GM12878 (cell line): ENCODE results near the gene COPZ1. TPM values are rescaled to one million over a fixed set of nuclear protein-coding genes. Genes with fewer than 3 reads are reported as not detected.

Source experiments
- ATF7 ChIP-seq: fragments of 450-650 bp; IDR thresholded peaks from 2 replicates; pipeline ENCODE4 v1.6.1; 2016; ENCODE audit warnings: low read depth, mild to moderate bottlenecking
- BRCA1 ChIP-seq: IDR thresholded peaks from 2 replicates; pipeline ENCODE4 v1.6.1; 2011; ENCODE audit warnings: low read depth, low read length, improper control_type of control experiment
- CBFB ChIP-seq: IDR thresholded peaks from 2 replicates; pipeline ENCODE4 v1.6.1; 2016; ENCODE audit warnings: antibody characterized with exemption, low read depth
- CBX5 ChIP-seq: sonication (generic); IDR thresholded peaks from 2 replicates; pipeline ENCODE4 v1.6.1; 2016; ENCODE audit warnings: low read depth, moderate library complexity, mild to moderate bottlenecking, inconsistent platforms
- ESRRA ChIP-seq: IDR thresholded peaks from 2 replicates; pipeline ENCODE4 v1.6.1; 2012; ENCODE audit warnings: mild to moderate bottlenecking, low read length, improper control_type of control experiment
- EZH2 ChIP-seq: IDR thresholded peaks from 2 replicates; pipeline ENCODE4 v1.6.1; 2012; ENCODE audit warnings: low read depth, mild to moderate bottlenecking, control low read depth, inconsistent platforms, low read length, borderline replicate concordance; ENCODE audit not compliant: control insufficient read depth
- HDGF ChIP-seq: fragments of 450-650 bp; IDR thresholded peaks from 2 replicates; pipeline ENCODE4 v1.6.1; 2016; ENCODE audit warnings: antibody characterized with exemption
- NBN ChIP-seq: fragments of 450-650 bp; IDR thresholded peaks from 2 replicates; pipeline ENCODE4 v1.6.1; 2016
- NFXL1 ChIP-seq: fragments of 450-650 bp; IDR thresholded peaks from 2 replicates; pipeline ENCODE4 v1.6.1; 2017; ENCODE audit warnings: antibody characterized with exemption, mild to moderate bottlenecking, borderline replicate concordance
- NFYB ChIP-seq: IDR thresholded peaks from 2 replicates; pipeline ENCODE4 v1.6.1; 2011; ENCODE audit warnings: low read depth, mild to moderate bottlenecking, low read length, improper control_type of control experiment, moderate library complexity; ENCODE audit not compliant: insufficient read depth
- NR2F1 ChIP-seq: fragments of 450-650 bp; conservative IDR thresholded peaks from 2 replicates; pipeline ENCODE4 v1.6.1; 2017; ENCODE audit warnings: mild to moderate bottlenecking
- PAX5 ChIP-seq: IDR thresholded peaks from 2 replicates; pipeline ENCODE4 v1.6.1; 2011; ENCODE audit warnings: low read depth, low read length, borderline replicate concordance
- RAD51 ChIP-seq: fragments of 450-650 bp; IDR thresholded peaks from 2 replicates; pipeline ENCODE4 v1.6.1; 2016; ENCODE audit warnings: moderate library complexity, mild to moderate bottlenecking, inconsistent platforms
- SMC3 ChIP-seq: IDR thresholded peaks from 2 replicates; pipeline ENCODE4 v1.6.1; 2011; ENCODE audit warnings: low read length, improper control_type of control experiment, borderline replicate concordance
- YBX1 ChIP-seq: fragments of 450-650 bp; IDR thresholded peaks from 2 replicates; pipeline ENCODE4 v1.6.1; 2016; ENCODE audit warnings: antibody characterized with exemption
- YY1 ChIP-seq: IDR thresholded peaks from 2 replicates; pipeline ENCODE4 v1.6.1; 2011; ENCODE audit warnings: low read depth, mild to moderate bottlenecking, low read length
- ZNF274 ChIP-seq: IDR thresholded peaks from one replicate; pipeline ENCODE4 v1.8.0; 2011; ENCODE audit not compliant: insufficient read length, insufficient read depth
- polyA plus RNA-seq, 11 experiments: library from polyadenylated mRNA; depleted of rRNA in 4 of 11; unstranded in 6 of 11; stranded (reverse) in 5 of 11; fragments of >200 nt; fragmentation: Nextera tagmentation in 4 of 11; fragmentation: Illumina TruSeq in 1 of 11; extraction: Ambion mirVana in 4 of 11; extraction: Trizol in 1 of 11; gene quantifications; 1 replicate in 1 of 11; 2 replicates in 10 of 11; pipeline versions ENCODE4 v1.2.1 to v1.2.3, GENCODE V29; 2011 to 2016; ENCODE audit warnings: inconsistent platforms in 2 of 11, missing spikeins in 2 of 11, low read depth in 1 of 11
- total RNA-seq, 4 experiments: library from RNA; depleted of rRNA in 3 of 4; stranded (reverse); fragments of >200 nt in 3 of 4; fragmentation: Illumina TruSeq in 1 of 4; extraction: Trizol in 1 of 4; gene quantifications; 2 replicates each; pipeline versions ENCODE4 v1.2.1 to v1.2.3, GENCODE V29; 2013 to 2021
- TF ChIP-seq, protein P1 (sequence below): IDR thresholded peaks from 2 replicates; pipeline ENCODE4 v1.6.1; 2012; ENCODE audit warnings: mild to moderate bottlenecking, low read depth, low read length
- TF ChIP-seq, protein P2 (sequence below): fragments of 450-650 bp; IDR thresholded peaks from 2 replicates; pipeline ENCODE4 v1.6.1; 2018; ENCODE audit warnings: borderline replicate concordance, mild to moderate bottlenecking; ENCODE audit not compliant: partially characterized antibody
- TF ChIP-seq, protein P3 (sequence below): fragments of 450-650 bp; IDR thresholded peaks from 2 replicates; pipeline ENCODE4 v1.6.1; 2017; ENCODE audit warnings: mild to moderate bottlenecking, moderate library complexity

COPZ1 gene
- total and polyA plus RNA-seq, 10 of the 15 experiments (the other 5 are each of a cell fraction or from before 2014, with no cell fraction given) = 112 to 378 (median 184) TPM

DNA sequence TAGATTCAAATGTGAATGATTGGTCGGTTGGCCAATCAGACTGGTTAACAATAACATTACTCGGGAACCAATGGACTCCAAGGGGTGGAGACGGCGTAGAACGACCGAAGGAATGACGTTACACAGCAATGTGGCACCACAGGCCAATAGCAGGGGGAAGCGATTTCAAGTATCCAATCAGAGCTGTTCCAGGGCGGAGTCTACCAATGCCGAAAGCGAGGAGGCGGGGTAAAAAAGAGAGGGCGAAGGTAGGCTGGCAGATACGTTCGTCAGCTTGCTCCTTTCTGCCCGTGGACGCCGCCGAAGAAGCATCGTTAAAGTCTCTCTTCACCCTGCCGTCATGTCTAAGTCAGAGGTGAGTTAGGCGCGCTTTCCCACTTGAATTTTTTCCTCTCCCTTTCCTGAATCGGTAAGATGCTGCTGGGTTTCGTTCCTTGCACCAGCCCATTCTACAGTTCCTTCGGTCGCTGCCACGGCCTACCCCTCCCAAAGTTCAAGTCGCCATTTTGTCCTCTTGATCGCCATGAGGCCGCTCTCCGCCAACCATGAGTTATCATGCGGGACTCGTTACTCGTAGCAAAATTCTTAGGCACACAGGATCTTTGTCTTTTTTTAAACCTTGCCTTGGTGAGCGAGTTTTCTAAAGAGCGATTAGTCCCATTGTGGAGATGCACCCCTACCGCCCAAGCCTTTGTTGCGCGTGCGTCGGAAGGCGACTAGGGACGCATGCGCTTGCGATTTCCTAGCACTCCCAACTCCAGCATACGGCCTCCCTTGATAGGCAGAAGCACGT, 44.3 kb upstream of the COPZ1 start, which contains the start of gene HNRNPA1 (continued):
- TF ChIP-seq, protein P1, sequence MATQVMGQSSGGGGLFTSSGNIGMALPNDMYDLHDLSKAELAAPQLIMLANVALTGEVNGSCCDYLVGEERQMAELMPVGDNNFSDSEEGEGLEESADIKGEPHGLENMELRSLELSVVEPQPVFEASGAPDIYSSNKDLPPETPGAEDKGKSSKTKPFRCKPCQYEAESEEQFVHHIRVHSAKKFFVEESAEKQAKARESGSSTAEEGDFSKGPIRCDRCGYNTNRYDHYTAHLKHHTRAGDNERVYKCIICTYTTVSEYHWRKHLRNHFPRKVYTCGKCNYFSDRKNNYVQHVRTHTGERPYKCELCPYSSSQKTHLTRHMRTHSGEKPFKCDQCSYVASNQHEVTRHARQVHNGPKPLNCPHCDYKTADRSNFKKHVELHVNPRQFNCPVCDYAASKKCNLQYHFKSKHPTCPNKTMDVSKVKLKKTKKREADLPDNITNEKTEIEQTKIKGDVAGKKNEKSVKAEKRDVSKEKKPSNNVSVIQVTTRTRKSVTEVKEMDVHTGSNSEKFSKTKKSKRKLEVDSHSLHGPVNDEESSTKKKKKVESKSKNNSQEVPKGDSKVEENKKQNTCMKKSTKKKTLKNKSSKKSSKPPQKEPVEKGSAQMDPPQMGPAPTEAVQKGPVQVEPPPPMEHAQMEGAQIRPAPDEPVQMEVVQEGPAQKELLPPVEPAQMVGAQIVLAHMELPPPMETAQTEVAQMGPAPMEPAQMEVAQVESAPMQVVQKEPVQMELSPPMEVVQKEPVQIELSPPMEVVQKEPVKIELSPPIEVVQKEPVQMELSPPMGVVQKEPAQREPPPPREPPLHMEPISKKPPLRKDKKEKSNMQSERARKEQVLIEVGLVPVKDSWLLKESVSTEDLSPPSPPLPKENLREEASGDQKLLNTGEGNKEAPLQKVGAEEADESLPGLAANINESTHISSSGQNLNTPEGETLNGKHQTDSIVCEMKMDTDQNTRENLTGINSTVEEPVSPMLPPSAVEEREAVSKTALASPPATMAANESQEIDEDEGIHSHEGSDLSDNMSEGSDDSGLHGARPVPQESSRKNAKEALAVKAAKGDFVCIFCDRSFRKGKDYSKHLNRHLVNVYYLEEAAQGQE = 0 out of 2 replicates have a peak, but pooled peaks have one; percentile 14
- TF ChIP-seq BRCA1 (no peak), NR2F1 (peak; percentile 34; the same call in 1 of the 2 replicates), ATF7 (peak; percentile 95), NBN (peak; percentile 91; the same call in 1 of the 2 replicates), YY1 (peak; percentile 96), PAX5 (0 out of 2 replicates have a peak, but pooled peaks have one; percentile 54), NFYB (peak; percentile 100), CBX5 (no peak), YBX1 (no peak), CBFB (peak; percentile 95), ESRRA (no peak), ZNF274 (no peak), HDGF (peak; percentile 37; the same call in 1 of the 2 replicates), RAD51 (peak; percentile 53; the same call in 1 of the 2 replicates), SMC3 (no peak), EZH2 (no peak), NFXL1 (no peak)
- TF ChIP-seq, protein P2, sequence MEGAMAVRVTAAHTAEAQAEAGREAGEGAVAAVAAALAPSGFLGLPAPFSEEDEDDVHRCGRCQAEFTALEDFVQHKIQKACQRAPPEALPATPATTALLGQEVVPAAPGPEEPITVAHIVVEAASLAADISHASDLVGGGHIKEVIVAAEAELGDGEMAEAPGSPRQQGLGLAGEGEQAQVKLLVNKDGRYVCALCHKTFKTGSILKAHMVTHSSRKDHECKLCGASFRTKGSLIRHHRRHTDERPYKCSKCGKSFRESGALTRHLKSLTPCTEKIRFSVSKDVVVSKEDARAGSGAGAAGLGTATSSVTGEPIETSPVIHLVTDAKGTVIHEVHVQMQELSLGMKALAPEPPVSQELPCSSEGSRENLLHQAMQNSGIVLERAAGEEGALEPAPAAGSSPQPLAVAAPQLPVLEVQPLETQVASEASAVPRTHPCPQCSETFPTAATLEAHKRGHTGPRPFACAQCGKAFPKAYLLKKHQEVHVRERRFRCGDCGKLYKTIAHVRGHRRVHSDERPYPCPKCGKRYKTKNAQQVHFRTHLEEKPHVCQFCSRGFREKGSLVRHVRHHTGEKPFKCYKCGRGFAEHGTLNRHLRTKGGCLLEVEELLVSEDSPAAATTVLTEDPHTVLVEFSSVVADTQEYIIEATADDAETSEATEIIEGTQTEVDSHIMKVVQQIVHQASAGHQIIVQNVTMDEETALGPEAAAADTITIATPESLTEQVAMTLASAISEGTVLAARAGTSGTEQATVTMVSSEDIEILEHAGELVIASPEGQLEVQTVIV = no peak
- TF ChIP-seq, protein P3, sequence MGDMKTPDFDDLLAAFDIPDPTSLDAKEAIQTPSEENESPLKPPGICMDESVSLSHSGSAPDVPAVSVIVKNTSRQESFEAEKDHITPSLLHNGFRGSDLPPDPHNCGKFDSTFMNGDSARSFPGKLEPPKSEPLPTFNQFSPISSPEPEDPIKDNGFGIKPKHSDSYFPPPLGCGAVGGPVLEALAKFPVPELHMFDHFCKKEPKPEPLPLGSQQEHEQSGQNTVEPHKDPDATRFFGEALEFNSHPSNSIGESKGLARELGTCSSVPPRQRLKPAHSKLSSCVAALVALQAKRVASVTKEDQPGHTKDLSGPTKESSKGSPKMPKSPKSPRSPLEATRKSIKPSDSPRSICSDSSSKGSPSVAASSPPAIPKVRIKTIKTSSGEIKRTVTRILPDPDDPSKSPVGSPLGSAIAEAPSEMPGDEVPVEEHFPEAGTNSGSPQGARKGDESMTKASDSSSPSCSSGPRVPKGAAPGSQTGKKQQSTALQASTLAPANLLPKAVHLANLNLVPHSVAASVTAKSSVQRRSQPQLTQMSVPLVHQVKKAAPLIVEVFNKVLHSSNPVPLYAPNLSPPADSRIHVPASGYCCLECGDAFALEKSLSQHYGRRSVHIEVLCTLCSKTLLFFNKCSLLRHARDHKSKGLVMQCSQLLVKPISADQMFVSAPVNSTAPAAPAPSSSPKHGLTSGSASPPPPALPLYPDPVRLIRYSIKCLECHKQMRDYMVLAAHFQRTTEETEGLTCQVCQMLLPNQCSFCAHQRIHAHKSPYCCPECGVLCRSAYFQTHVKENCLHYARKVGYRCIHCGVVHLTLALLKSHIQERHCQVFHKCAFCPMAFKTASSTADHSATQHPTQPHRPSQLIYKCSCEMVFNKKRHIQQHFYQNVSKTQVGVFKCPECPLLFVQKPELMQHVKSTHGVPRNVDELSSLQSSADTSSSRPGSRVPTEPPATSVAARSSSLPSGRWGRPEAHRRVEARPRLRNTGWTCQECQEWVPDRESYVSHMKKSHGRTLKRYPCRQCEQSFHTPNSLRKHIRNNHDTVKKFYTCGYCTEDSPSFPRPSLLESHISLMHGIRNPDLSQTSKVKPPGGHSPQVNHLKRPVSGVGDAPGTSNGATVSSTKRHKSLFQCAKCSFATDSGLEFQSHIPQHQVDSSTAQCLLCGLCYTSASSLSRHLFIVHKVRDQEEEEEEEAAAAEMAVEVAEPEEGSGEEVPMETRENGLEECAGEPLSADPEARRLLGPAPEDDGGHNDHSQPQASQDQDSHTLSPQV = no peak
